Dendritic cell treated with granulocyte-macrophage colony-stimulating factor and Interleukin-4, amounts not matched to agents 40 ng/mL and 50 ng/mL, for 4 days (primary cell): ENCODE data around the gene DPP7.
"Not testable (repeated sequence)": the region's sequence is repeated elsewhere in the genome, so short reads cannot be mapped to it uniquely, and the experiment has no call there.

Experiments
- H3K27ac Mint-ChIP-seq: one replicate; pipeline ENCODE4 v1.8.0; 2022; ENCODE audit warnings: mild to moderate bottlenecking, mixed read lengths
- H3K27me3 Mint-ChIP-seq: one replicate; pipeline ENCODE4 v1.8.0; 2022; ENCODE audit warnings: mild to moderate bottlenecking, mixed read lengths
- H3K36me3 Mint-ChIP-seq: one replicate; pipeline ENCODE4 v1.8.0; 2022; ENCODE audit warnings: low read depth, mixed read lengths
- H3K4me1 Mint-ChIP-seq: one replicate; pipeline ENCODE4 v1.8.0; 2022; ENCODE audit warnings: low read depth, mixed read lengths
- H3K4me3 Mint-ChIP-seq: one replicate; pipeline ENCODE4 v1.8.0; 2022; ENCODE audit warnings: mild to moderate bottlenecking, moderate library complexity, mixed read lengths
- H3K9me3 Mint-ChIP-seq: one replicate; pipeline ENCODE4 v1.8.0; 2022; ENCODE audit warnings: mixed read lengths
- intact Hi-C: fragments of 100-400 bp; cut with micrococcal nuclease; formaldehyde crosslinking; loops from one replicate; pipeline ENCODE4 v1.15.0; 2022

DPP7 gene

DNA sequence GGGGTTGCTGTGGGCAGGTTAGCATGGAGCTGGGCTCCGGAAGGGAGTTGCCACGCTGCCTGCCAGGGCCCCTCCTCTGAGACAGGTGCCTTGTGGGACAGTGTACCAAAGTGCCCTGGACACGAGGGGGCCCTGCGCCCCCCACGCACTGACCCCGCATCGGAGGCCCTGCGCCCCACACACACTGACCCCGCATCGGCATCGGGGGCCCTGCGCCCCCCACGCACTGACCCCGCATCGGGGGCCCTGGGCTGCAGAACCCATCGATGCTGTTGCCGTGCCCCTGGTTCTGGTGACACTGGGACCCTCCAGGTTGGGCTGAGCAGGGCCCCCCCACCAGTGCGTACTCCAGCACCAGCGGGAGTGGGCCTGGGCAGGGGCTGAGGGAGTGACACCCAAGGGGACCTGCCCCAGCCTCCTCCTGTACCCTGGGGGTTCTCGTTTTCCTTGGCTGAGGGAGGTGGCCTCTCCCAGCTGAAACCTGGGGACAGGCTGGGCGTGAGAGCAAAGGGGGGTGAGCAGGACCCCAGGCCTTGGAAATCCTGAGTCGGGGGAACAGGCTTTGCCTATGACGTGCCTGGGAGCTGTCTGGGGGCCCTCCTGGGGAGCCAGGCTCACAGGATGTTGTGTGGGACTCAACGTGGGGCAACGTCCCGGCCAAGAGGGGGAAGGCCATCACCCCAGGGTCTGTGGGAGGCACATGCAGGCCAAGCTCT lies 51.1 kb downstream of the DPP7 start:
- Mint-ChIP-seq H3K4me3 (no peak overlapping the region), H3K27me3 (peaks cover 26% of the 10 kb centered on the region), H3K27ac (no peak overlapping the region), H3K9me3 (no peaks in the 10 kb centered on the region), H3K4me1 (peaks cover 17% of the 10 kb centered on the region), H3K36me3 (peaks cover 13% of the 10 kb centered on the region)
- intact Hi-C loops = loop anchor here (2.0 kb wide), 1 partner anchor 17 kb away; the partner anchor contains the start of gene NPDC1

DNA sequence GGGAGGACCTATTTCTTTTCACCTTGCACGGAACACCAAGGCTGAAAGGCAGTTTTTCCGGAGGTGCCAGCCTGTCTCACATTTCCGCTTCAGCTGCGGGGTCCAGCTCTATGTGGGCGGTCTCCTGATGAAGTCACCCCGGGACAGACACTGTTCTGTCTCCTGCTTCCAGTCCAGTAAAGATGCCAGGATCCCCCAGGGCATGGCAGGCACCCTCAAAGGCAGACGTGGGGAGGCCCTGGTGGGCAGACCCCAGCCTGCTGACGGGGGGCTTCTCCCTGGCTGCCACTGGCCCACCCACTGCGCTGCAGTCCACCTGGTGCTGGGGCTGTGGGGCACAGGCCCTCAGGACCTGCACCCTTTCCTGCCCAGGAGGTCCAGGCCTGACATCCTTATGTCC lies 51.7 kb downstream of the DPP7 start:
- intact Hi-C loops, H3K4me3 Mint-ChIP-seq, H3K27ac Mint-ChIP-seq, H3K9me3 Mint-ChIP-seq: not testable (repeated sequence)
- Mint-ChIP-seq H3K27me3 (peaks cover 29% of the 10 kb centered on the region), H3K36me3 (peaks cover 13% of the 10 kb centered on the region), H3K4me1 (peaks cover 12% of the 10 kb centered on the region)

DNA sequence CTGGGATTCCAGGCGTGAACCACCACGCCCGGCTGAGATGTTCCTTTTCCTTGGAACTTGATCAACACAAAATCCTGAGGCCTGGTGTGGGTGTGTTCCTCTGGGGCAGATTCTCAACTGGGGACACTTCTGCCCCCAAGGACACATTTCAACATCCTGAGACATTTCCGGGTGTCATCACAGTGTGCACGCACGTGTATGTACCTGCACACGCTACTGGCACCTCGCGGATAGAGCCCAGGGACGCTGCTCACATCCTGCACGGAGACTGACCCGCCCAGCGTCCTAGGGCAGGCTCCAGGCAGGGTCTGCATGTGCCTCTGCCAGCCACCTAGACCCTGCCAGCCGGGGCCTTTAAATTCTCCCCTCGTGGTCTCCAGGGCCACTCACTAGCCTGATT lies 52.1 kb downstream of the DPP7 start:
- Mint-ChIP-seq H3K9me3 (no peaks in the 10 kb centered on the region), H3K36me3 (peaks cover 13% of the 10 kb centered on the region), H3K4me1 (peaks cover 11% of the 10 kb centered on the region), H3K4me3 (no peak overlapping the region), H3K27me3 (peaks cover 31% of the 10 kb centered on the region), H3K27ac (no peak overlapping the region)
- intact Hi-C loops = no loop called here
